Measurements from ENCODE around the gene TRPV4.
"Not testable (repeated sequence)": the region's sequence is repeated elsewhere in the genome, so short reads cannot be mapped to it uniquely, and the experiment has no call there.

TRPV4 gene

DNA sequence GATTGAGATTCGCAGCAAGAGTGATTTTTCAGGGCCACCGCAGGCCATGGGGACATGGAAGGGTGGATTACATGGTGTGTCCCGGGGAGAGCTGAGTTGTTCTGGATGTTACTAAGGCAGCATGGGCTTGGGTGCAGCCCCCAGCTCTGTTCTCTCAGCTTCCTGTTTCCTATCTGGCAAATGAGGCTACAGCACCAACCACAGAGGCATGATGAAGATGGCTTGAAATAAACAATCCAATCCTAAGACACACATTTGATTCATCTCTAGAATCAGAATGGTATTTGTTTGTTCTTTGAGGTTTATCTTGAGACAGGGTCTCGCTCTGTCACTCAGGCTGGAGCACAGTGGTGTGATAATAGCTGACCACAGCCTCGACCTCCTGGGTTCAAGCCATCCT lies 25.6 kb upstream of the TRPV4 start:
- no peak for DNase-seq

DNA sequence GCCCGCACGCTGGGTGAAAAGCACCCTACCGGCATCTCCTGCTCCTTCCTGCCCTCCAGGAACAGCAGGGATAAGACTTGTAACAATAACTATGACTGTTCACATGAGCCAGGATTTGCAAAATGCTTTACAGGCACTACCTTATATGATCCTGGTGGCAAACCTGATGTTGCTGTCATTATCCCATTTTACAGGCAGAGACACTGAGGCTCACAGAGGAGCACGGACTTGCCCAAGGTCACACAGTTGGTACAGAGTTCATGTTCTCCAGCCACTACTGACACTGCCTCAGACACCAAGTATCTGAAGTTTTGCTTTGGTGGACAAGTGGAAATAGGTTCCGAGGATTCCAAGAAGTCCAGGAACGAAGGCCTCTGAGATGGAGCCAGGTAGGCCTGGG lies 24.5 kb upstream of the TRPV4 start:
- no peak for DNase-seq

DNA sequence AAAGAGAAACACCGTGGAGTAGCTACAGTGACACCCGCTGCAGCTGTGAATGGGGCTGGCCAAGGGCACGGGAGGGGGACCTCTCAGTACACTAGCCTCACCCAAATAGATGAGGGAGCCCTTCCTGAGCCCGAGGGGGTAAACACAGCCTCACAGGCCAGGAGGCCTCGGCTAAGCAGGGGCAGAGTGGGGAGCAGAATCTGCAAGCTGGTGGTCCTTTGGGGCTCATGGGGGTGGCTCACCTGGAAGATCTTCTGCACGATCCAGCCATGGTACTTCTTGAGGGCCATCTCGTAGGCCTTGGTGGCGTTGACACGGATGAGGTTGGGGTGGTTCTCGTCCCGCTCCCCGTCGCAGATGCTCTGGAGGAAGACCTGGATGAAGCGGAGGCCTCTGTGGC lies 22.2 kb upstream of the TRPV4 start:
- no peak for DNase-seq

DNA sequence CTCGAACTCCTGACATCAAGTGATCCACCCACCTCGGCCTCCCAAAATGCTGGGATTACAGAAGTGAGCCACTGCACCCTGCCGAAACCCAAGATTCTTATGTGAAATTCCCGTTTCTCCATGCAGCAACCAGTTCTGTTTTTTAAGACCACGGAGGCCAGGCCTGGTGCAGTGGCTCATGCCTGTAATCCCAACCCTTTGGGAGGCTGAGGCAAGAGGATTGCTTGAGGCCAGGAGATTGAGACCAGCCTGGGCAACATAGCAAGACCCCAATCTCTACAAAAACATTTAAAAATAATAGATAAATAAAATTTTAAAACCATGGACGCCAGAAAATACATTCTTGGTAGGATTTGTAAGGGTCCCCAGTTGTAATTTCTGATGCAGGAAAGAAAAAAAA lies 17.3 kb upstream of the TRPV4 start:
- not testable (repeated sequence) for DNase-seq

DNA sequence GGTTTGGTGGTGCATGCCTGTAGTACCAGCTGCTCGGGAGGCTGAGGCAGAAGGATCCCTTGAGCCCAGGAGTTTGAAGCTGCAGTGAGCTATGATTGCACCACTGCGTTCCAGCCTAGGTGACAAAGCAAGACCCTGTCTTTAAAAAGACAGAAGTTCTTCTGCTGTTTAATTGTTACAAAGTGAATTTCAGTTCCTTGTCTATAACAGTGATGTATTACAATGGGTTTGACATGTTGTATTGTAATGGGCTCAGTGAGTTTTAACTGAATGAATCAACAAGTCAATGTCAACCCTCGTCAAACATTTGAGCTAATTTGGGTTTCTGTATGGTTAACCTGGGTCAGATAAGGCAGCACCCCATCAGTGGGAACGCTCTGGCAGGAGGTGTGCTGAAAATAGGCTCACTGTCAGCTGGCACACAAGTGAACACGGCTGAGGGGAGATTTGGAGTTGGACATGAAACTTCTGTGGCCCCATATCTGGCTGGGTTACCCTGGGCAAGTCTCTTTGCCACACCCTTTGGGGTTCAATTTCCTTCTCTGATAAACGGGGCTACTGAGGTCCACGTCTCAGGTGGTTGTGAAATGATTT lies 14.0 kb upstream of the TRPV4 start:
- DNase-seq: no peak

DNA sequence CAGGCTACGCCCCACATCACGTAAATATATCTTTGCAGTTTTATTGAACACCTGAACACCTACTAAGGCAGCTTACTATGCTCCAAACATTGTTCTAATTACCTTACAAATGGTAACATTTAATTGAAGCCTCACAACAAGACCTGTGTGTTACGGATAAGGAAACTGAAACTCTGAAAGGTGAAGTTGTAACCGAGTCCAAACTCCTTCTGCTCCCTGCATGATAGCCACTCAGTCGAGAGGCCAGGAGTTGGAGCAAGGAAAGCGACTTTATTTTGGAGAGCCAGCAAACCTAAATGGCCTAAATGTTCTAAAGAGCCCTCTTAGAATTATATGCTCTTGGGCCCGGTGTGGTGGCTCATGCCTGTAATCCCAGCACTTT lies 12.6 kb upstream of the TRPV4 start:
- DNase-seq: no peak

DNA sequence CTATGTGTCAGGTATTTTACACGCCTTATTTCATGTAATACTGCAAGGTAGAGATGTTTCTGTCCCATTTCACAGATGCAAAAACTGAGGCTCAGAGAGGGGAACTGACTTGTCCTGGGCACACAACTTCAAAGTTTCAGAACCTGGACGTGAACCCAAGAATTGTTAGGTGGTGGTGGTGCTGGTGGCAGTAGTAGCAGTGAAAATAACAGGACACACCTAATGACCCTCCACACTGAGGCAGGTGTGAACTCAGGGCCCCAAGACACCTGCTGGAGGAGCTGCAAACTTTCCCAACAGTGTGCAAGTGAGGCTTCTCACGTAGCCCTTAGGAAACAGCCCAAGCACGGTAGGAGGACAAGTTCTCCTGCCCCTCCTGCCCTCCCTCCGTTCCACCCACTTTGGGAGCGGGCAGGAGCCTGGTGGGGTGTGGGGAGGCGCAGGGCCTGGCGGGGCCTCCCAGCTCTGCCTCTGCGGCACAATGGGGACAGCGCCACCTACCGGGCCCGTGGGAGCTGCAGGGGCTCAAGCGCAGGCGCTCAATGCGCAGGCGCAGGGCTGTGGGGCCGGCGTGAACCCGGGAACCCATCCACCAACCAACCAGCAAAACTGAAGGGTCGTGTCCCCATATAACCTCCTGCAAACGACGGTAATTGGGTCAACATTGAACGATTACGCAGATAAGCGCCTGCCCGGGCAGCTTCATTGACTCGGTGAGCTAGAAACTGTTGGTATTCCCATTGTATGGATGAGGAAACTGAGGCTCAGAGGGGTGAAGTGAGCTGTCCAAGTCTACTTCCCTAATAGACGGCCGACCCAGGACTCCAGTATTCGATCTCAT lies 12.0 kb upstream of the TRPV4 start:
- DNase-seq: peak; percentile 98

DNA sequence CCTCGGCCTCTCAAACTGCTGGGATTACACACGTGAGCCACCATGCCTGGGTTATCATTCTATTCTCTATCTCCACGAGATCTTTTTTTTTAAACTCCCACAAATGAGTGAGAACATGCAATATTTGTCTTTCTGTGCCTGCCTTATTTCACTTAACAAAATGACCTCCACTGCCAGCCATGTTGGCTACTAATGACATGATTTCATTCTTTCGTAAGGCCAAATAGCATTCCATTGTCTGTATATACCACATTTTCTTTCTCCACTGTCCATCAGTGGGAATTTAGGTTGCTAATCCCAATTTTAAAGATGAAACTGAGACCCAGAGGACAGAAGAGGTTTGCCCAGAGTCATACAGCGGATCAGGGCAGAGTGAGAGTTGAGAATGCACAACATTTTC lies 10.9 kb upstream of the TRPV4 start:
- no peak for DNase-seq

DNA sequence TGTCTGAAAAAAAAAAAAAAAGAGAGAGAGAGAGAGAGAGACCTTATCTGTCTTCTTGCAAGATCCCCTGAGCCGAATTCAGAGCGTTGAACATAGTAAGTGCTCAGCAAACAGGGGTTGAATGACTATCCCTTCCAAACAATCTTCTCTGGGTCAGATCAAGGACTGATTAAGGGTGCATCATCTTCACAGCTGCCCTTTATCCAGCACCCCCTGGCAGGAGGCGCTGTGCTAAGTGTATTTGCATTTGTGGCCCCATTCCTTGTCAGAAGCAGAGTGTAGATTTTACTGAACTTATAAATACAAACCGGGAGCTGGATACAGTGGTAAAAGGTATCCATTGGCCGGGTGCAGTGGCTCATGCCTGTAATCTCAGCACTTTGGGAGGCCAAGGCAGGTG lies 8.8 kb upstream of the TRPV4 start:
- no peak for DNase-seq

DNA sequence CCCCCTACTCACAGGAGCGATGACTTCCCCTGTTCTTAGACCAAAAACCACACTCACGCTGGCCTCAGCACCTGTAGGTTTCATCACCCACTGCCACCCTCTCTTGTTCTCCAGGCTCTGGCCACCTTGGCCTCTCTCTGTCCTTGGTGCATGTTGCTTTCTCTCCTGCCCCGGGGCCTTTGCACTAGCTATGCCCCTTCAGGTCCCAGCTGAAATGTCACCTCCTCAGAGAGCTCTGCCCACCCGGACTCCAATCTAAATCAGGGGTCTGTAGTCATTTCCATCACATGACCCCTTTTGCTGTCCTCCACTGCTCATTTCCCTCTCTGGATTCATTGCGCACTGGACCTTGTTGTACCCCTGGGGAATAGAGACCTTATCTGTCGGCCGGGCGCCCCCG lies 8.2 kb upstream of the TRPV4 start:
- no peak for DNase-seq

DNA sequence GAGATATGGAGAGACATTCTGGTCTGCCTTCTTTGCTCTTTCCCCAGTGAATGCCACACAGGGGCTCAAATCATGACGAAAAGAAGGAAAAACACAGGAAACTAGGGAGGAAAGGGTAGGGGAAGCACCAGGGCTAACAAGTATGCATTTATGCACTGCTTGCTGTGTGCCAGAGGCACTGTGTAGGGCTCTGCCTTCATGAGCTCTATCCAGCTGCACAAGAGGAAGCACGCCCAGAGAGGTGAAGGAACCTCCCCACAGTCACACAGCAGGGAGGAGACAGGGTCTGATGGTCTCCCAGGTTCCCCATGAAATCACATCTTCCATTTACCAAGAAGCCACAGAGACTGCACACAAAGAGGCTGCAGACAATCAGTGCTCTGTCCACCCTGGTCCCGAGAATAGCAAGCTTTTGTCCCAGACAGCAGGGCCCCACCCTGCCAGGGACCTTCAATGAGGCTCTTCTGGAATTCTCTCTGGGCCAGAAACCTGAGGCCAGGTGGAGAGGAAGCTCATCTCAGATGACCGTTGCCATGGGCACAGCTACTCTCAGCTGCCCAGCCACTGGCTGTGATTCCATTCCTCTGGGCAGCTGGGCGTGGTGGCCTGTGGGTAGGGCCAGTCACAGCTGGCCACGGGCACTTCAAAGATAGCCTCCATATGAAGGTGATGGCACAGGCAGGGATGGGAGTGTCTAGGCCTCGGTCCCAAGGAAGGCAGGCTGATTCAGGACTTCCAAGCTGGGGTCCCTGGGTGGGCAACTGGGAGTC lies 7.3 kb upstream of the TRPV4 start:
- DNase-seq: no peak

DNA sequence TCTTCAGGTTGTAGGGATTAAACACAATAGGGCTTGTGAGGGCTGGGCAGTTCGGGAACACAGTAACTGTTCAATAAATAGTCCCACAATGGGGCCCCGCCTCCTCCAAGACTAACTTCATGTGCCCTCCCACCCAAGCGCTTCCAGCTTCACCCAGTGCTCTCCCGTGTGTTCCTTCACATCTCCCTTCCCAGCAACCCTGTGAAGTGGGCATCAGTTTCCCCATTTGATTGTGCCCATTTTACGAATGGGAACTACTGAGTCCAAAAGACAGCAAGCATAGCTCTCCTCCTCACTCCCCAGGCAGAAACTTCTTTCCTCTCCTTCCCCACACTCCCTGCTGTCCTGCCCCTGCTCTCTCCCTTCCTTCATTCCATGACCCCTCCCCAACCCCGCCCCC lies 6.2 kb upstream of the TRPV4 start:
- no peak for DNase-seq

DNA sequence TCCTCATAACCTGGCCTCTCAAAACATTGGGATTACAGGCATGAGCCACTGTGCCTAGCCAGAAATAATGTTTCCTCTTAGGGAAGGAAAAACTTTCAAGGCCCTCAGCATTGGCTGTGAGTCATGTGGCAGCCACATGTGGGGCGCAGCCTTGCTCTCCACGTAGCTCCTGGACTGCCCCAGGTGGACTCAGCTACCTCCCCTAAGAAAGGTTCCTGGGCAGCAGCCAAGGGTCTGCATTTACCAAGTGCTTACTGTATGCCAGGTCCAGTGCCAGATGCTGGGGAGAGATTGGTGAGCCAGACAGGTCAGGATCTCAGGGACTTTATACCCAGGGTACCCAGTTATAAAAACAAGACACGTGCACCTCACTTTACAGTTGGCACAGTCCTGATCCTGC lies 3.7 kb upstream of the TRPV4 start:
- DNase-seq: no peak

DNA sequence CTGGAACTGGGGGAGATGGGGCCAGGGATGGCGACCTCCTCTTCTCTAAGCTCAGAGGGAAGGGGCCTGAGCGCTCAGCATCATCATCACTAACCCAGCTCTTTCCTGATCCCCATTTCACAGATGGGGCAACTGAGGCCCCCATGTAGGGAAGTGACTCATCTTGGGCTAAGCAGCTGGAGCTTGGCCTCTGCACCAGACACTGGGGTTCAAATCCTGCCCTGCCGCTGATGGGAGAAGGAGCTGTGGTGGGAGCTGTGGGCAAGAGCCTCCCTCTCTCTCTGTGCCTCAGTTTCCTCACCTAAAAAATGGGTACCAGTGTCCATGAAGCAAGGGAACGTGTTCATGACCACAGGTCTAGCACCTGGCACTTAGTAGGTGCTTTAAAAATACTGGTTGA lies 2.6 kb upstream of the TRPV4 start:
- no peak for DNase-seq

DNA sequence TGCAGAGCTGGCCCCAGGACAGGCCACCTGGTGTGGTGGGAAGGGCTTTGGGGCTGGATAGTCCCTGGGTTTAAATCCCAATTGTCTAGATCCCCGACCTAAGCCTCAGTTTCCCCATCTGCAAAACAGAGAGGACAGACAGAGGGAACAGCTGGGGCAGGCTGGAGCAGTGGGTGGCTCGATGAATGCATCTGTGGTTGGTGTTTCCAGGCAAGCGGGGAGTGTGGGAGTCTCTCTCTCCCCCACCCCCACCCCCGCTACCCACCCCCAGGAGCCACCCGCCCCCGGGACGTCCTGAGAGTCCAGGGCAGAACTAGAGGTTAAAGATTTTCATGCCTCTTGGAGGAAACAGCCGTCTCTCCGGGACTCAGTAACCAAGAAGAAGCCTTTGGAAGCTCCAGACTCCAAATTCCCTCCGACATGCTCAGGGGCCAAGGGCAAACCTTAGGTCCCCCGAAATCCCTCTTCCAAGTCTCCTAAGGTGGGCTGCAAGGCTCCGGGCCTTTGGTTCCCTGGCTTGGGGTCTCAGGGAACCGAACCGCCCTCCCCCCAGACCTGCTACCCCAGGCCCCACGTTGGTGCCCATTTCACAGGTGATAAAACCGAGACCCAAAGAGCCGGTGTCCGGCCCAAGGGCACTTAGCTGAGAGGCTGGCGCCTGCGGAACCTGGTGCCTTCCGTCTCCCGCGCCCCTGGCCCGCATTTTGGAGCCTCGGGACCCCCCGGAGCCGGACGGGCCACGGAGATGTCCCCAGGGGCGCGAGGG lies 474 bp downstream of the TRPV4 start:
- no peak for DNase-seq

DNA sequence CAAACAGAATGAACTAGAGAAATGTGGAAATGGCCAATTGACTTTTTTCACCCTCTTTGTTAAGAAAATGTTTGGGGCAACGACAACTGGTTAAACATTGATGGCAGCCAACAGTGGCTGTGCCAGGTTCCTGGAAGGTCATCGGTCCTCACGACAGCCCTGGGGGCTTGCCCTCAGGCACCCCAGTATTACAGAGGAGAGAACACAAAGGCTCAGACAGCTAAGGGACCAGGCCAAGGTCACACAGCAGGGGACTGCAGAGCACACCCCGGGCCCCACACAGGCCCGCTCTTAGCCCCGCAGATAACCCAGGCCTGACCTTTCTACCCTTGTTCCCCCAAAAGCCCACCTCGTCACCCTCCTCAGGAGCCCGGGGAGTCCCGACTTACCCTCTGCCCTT lies 1.3 kb downstream of the TRPV4 start:
- DNase-seq: no peak

DNA sequence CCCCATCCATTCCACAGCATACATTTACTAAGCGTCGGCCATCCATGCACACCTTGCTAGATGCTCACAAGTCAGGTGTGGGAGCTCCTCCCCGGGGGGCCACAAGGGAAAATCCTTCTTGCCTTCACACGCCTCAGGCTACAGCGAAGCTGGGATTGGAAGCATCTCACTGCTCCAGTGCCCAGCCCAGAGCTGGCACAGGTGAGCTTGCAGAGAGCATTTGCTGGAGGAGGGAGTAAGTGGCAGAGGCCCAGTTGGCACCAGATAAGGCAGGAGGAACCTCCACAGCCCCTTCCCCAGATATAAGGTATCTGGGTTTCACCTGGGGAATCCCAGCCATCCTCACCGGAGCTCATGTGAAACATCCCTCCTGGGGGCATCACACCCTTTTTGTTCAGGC lies 1.8 kb downstream of the TRPV4 start:
- no peak for DNase-seq

DNA sequence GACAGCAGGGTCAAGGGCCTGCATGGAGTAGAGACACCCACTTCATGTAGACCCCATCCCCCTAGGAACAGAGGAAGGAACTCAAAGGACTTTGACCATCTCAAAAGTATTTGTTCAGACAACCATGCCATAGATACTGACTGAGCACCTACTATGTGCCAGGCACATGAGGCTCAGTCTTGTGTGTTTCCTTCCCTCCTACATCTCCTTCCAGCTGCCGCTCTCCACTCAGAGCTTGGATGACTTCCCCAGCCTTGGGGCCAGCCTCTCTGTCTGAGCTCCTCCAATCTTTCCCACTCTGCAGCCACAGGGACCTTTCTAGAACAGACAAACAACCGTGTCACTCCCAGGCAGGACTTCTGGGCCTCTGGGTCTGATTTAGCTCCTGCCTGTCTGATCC lies 2.5 kb downstream of the TRPV4 start:
- DNase-seq: no peak

DNA sequence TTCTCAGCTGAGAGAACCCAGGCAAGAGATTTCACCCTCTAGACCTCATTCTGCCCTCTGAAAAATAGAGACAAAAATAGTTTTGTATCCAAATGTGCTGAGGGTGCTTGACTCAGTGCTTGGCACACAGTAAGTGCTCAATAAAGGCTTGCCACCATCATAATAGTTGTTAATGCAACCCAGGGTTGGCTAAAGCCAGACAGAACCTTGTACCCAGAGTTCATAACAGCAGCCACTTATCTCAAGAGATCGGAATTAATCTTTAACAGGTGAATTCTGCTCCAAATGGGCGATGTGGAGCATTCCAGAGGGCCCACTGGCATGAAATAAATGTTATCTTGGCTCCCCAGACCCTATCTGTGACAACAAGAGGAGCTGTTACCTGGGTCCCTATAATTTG lies 2.9 kb downstream of the TRPV4 start:
- no peak for DNase-seq

DNA sequence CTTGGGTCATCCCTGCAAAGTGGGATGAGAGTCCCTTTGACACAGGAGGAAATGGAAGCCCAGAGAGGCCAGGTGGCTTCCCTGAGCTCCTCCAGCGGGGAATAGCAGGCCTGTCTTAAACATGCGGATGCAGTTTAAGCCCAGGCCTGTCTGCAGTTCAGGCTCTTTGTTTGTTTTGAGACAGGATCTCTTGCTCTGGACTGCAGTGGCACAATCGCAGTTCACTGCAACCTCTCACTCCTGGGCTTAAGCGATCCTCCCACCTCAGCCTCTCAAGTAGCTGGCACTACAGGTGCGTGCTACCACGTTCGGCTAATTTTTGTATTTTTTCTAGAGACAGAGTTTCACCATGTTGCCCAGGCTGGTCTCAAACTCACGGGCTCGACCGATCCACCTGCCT lies 3.5 kb downstream of the TRPV4 start:
- DNase-seq: no peak

DNA sequence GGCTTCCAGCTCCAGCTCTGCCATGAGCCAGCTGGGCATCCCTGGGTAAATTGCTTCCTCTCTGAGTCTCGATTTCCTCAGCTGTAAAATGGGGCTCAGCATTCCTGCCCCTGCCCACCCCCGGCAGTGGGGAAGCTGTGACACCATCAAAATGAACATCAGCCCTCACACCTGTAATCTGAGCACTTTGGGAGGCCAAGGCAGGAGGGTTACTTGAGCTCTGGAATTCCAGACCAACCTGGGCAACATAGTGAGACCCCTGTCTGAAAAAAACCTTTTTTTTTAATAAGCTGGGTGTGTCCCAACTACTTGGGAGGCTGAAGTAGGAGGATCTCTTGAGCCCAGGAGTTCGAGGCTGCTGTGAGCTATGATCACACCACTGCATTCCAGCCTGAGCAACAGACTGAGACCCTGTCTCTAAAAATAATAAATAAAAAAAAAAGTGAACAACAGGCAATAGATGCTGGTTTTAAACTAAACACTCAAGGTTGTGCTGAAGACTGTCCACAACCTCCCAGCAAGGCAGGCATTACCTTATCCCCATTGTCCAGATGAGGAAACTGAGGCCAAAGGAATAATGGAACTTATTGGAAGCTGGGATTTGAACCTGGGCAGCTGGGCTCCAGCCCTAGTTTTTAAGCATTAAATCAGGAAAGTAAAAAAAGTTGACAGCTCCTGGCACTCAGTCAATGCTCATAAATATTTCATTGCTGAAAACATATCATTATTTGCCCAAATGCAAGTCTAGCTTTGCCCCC lies 4.3 kb downstream of the TRPV4 start:
- DNase-seq: no peak
